ENCODE measurements around the gene SH3D19.
"Not testable (repeated sequence)": the region's sequence is repeated elsewhere in the genome, so short reads cannot be mapped to it uniquely, and the experiment has no call there.

Gene SH3D19

GRCh38 chr4:151267822-151268535 lies 57.4 kb downstream of the SH3D19 start:
- DNase-seq (ENCODE audit: low spot score) = no peak

DNA sequence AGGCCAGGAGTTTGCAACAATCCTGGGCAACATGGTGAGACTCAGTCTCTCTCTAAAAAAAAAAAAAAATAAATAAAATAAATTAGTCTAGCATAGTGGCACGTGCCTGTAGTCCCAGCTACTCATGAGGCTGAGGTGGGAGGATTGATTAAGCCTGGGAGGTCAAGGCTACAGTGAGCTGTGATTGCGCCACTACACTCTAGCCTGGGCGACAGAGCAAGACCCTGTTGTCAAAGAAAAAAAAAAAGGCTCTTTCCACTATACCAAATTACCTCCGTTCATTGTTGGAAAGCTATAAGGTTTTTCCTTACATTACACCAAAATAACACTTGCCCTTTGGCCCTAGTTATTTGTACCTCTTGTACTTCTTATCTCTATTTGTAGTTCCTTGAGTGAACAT lies 58.3 kb downstream of the SH3D19 start:
- DNase-seq (ENCODE audit: low spot score) = no peak

GRCh38 chr4:151266497-151266896 lies 58.9 kb downstream of the SH3D19 start:
- DNase-seq (ENCODE audit: low spot score) = no peak

- DNase-seq (ENCODE audit: low spot score) = no peak
Measured at GRCh38 chr4:151263455-151263854, 62.0 kb downstream of the SH3D19 start.

DNA sequence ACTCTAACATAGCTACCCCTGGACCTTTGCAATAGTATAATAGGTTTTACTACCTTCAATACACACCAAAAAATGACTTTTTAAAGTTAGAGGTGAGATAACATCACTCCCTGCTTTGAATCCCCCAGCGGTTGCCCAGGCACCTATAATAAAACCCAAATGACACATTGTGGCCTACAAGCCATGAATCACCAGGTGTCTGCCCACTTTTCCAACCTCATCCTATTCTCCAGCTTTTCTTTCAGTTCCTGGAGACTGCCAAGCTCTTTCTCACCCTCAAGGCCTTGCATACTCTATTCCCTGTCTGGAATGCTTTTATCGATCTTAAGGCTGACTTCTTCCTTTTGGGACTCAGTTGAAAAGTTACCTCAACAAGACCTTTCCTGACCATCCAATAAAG lies 64.9 kb downstream of the SH3D19 start:
- DNase-seq (ENCODE audit: low spot score) = no peak

DNA sequence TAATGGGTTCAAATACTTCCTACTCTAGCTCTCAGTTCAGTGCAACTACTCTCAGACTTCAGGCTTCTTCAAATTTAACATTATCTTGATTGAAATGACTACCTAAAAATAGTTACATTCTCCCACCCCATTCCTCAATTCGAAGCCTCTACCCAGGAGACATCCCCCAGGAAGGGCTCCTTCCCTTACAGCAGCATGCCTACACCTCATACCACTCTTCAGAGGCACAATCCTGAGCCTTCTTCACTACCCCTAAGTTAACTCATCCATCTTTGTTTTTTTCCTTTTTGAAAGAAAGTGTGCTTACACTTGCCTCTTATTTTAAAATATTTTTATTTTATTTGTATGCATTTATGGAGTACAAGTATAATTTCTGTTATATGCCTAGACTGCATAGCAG lies 65.7 kb downstream of the SH3D19 start:
- no peak for DNase-seq (ENCODE audit: low spot score)

DNA sequence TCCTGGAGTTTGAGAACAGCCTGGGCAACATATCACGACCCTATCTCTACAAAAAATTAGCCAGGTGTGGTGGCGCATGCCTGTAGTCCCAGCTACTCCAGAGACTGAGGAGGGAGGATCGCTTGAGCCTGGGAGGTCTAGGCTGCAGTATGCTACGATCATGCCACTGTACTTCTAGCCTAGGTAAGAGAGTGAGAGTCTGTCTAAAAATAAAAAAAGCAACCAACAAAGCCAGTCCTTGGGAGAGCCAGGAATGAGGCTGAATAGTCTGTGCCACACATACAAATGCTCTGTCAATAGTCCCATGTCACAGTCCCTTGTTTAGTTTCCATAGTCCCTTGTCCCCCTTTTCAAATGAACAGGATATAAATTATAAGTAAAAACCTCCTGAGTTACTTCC lies 67.7 kb downstream of the SH3D19 start:
- DNase-seq (ENCODE audit: low spot score) = no peak

- DNase-seq (ENCODE audit: low spot score) = no peak
Measured at GRCh38 chr4:151256134-151256533, 69.3 kb downstream of the SH3D19 start.

DNA sequence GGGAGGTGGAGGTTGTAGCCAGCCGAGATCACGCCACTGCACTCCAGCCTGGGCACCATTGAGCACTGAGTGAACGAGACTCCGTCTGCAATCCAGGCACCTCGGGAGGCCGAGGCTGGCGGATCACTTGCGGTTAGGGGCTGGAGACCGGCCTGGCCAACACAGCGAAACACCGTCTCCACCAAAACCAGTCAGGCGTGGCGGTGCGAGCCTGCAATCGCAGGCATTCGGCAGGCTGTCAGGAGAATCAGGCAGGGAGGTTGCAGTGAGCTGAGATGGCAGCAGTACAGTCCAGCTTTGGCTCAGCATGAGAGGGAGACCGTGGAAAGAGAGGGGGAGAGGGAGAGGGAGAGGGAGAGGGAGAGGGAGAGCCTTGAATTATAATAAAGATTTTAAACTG lies 69.7 kb downstream of the SH3D19 start:
- not testable (repeated sequence) for DNase-seq (ENCODE audit: low spot score)

- DNase-seq (ENCODE audit: low spot score) = not testable (repeated sequence)
Measured at GRCh38 chr4:151255226-151255625, 70.2 kb downstream of the SH3D19 start.

DNA sequence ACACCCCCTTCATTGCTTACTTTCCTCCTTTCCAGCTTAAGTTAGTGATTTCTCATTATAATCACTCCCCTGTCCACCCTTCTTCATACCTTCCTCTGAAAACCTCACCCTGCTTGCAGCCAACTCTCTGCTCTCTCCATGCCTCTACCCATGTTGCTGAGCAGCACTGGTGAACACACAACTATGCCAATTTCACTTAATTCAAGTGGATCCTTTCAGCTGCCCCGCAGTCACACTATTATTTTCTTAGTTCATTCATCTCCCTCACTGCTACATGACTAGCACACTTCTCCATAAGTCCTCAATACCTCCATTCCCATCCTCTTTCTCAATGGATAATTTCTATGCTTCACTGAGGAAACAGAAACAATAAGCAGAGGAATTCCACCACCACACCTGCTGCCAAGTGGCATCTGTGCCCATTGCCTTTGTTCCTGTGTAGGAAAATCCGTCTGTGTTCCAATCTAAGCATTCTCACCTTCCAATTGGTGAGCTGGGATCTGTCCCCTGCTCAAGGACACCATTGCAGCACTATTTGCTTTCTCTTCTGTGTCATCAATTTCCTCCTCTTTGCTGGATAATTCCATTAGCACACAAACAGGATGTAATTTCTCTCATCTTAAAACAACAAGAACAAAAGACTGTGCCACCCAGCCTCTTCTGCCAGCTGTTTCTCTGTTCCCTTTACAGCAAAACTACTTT lies 73.7 kb downstream of the SH3D19 start:
- no peak for DNase-seq (ENCODE audit: low spot score)

- DNase-seq (ENCODE audit: low spot score) = no peak
Measured at GRCh38 chr4:151250706-151251105, 74.7 kb downstream of the SH3D19 start.

DNA sequence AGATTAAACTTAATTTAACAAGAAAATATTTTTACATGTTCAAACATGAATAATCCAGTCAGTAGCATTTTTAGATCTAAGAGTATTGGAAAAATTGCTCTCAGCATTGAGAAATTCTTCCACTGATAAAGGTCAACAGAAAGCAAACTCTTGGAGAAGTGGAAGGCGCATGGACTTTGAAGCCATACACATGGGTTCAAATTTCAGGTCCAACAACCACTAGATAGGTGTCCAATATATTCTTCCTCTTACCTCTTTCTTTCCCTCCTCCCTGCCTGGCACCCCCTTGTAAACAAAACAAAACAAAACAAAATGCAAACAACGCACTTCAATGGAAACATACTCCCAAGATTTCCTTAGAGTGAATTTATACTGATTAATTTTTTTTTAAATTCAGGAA lies 76.9 kb downstream of the SH3D19 start:
- DNase-seq (ENCODE audit: low spot score) = no peak

DNA sequence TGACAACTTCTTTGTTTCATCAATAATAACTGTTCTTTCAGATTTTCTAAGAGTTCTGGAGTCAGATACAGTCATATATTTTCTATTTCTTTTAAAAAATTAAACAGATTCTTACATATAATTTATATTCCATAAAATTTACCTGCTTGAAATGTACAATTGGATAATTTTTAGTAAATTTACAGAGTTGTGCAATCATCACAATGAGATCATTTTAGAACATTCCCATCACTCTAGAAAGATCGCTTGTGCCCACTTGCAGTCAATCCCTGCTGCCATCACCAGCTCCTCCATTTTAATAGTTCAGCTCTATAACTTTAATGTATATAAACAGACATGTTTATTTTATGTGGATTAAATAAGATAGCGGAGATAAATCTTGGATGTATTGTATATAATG lies 78.0 kb downstream of the SH3D19 start:
- no peak for DNase-seq (ENCODE audit: low spot score)

GRCh38 chr4:151246742-151247141 lies 78.7 kb downstream of the SH3D19 start:
- DNase-seq (ENCODE audit: low spot score) = no peak

- DNase-seq (ENCODE audit: low spot score) = no peak
Measured at GRCh38 chr4:151242305-151242704, 83.1 kb downstream of the SH3D19 start.

DNA sequence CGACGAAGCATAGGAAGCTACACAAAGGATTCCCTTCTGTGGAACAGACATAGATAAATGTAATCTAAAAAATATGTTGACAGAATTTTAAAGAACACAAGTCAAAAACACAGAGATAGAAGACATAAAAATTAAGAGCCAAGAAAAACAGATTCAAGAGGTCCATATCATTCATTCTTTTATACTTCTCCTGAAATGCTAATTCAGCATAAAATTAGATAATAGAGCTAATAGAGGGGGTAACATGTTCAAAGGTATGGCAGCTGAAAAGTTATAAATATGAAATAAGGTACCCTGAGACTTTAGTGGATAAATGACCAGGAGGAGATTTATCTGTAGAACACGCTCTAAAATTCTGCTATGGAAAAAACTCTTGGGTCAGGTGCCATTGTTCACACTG lies 85.8 kb downstream of the SH3D19 start:
- no peak for DNase-seq (ENCODE audit: low spot score)

- peak; percentile 61 for DNase-seq (ENCODE audit: low spot score)
Measured at GRCh38 chr4:151238477-151238876, 86.9 kb downstream of the SH3D19 start.

DNA sequence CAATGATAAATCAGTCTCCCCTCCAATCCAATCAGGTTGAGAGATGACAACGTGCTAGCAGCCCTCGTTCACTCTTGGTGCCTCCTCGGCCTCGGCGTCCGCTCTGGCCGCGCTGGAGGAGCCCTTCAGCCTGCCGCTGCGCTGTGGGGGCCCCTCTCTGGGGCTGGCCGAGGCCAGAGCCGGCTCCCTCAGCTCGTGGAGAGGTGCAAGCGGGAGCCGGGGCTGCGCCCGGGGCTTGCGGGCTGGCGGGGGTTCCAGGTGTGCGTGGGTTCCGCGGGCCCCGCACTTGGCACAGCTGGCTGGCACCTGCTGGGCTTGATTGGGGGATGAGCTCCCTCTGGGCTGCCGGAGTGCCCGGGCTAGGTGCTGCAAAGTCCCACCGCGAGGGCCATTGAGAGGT lies 89.4 kb downstream of the SH3D19 start:
- no peak for DNase-seq (ENCODE audit: low spot score)

GRCh38 chr4:151235373-151235772 lies 90.0 kb downstream of the SH3D19 start:
- DNase-seq (ENCODE audit: low spot score) = not testable (repeated sequence)

DNA sequence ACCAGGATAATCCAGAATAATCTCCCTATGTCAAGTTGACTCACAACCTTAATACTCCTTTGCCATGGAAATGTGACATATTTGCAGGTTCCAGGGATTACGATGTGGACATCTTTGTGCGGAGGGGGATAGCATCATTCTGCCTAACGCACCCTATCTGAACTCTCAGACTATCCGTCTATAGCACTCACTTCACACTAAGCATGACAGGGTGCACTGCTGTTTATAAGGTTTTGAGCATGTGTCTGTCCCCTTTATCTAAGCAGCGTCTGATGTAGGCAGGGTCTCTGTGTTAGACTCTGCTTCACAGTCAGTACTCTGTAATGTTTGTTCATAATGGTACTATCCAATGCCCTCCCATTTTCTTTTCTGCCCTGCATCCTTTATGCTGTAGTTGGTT lies 91.8 kb downstream of the SH3D19 start:
- no peak for DNase-seq (ENCODE audit: low spot score)

GRCh38 chr4:151231915-151232595 lies 93.3 kb downstream of the SH3D19 start:
- DNase-seq (ENCODE audit: low spot score) = no peak
